GM13976 (cell line): ENCODE data around the gene RFX2.
"Not testable (repeated sequence)": the region's sequence is repeated elsewhere in the genome, so short reads cannot be mapped to it uniquely, and the experiment has no call there.

Source experiments
- DNase-seq: peaks from one replicate; pipeline ENCODE4 v3.0.0; 2012; ENCODE audit warnings: low spot score
- in situ Hi-C: fragments of 300-500 bp; cut with MboI; formaldehyde crosslinking; loops from one replicate; pipeline ENCODE4 v1.12.0; 2022; ENCODE audit warnings: low sequenced_read_pairs, mixed read lengths, inconsistent platforms; ENCODE audit not compliant: unreplicated experiment
- TF ChIP-seq, protein P1 (sequence below): IDR thresholded peaks from 2 replicates; pipeline ENCODE4 v1.5.1; 2012; ENCODE audit warnings: borderline replicate concordance, mild to moderate bottlenecking; ENCODE audit not compliant: insufficient read depth; ENCODE audit errors: extremely low read depth, missing control alignments, control extremely low read depth

The RFX2 gene

DNA sequence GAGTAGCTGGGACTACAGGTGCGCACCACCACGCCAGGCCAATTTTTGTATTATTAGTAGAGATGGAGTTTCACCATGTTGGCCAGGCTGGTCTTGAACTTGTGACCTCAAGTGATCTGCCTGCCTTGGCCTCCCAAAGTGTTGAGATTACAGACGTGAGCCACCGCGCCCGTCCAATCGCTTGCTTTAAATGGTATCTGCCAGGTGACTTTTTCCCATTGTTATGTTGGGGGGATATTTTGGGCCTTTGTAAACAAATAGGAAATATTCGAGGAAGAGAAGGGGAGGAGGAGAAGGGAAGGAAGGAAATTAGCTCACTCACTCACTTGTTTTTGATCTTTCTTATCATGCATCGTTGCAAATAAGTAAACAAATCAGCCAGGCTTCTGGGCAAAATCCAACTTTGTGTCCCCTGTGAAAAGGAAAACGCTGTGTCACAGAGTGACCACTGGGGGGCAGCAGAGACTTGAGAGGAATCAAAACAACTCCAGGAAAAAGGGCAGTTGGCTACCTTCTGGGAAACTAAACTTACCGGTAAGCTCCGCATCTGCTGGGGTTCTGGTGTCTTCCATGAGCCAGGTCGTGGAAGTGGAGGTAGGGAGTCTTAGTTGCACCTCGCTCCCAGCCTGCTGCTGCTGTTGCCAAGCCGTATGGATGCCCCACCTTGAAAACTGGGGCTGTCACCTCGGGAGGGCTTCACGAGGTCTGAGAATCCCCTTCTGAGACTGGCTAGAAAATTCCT is 123.1 kb downstream of the RFX2 start:
- in situ Hi-C loops = no loop called here
- peak; percentile 80 for DNase-seq
- TF ChIP-seq, protein P1, sequence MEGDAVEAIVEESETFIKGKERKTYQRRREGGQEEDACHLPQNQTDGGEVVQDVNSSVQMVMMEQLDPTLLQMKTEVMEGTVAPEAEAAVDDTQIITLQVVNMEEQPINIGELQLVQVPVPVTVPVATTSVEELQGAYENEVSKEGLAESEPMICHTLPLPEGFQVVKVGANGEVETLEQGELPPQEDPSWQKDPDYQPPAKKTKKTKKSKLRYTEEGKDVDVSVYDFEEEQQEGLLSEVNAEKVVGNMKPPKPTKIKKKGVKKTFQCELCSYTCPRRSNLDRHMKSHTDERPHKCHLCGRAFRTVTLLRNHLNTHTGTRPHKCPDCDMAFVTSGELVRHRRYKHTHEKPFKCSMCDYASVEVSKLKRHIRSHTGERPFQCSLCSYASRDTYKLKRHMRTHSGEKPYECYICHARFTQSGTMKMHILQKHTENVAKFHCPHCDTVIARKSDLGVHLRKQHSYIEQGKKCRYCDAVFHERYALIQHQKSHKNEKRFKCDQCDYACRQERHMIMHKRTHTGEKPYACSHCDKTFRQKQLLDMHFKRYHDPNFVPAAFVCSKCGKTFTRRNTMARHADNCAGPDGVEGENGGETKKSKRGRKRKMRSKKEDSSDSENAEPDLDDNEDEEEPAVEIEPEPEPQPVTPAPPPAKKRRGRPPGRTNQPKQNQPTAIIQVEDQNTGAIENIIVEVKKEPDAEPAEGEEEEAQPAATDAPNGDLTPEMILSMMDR = peak; percentile 90

DNA sequence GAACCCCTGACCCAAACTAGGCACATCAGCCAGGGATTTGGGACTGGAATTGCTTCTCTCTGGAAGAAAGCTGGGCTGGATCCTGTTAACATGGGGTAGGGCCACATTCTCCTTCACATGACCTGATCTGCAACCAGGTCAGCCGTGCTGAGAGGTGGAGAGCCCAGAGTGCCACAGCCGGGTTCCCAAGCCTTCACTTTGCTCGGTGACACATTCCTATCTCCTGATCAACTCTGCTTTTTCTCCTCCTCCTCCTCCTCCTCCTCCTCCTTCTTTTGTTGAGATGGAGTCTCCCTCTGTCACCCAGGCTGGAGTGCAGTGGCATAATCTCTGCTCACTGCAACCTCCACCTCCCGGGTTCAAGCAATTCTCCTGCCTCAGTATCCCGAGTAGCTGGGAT is 124.5 kb downstream of the RFX2 start:
- DNase-seq, in situ Hi-C loops: not testable (repeated sequence)

DNA sequence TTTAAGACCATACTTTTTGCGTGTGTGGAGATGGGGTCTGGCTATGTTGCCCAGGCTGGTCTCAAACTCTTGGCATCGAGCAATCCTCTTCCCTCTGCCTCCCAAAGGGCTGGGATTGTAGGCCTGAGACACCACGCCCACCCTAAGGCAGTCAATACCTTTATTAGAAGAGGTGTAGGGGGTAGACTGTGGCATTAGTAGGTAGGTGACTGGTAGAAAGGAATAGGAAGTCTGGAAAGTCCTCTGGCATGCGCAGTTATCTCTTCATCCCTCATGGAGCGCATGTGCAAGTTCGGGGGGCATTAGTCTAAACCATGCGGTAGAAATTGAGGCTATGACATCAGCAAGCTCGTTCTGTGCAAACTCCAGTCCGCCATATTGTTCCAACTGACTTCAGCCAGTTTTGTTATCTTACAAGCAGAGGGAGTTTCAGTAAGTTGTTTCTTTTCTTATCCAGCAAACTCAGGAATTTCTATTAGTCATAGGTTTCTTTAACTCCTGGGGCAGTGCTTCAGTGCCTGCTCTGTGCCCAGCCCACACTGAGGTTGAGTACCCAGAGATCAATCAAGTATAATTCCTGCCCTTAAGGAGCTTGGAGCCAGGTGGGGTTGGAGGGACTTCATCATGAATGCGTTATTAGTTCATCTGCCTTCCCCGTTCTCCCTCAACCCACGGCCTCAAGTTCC is 125.1 kb downstream of the RFX2 start:
- DNase-seq = no peak
- TF ChIP-seq, protein P1 = no peak
- in situ Hi-C loops = no loop called here

DNA sequence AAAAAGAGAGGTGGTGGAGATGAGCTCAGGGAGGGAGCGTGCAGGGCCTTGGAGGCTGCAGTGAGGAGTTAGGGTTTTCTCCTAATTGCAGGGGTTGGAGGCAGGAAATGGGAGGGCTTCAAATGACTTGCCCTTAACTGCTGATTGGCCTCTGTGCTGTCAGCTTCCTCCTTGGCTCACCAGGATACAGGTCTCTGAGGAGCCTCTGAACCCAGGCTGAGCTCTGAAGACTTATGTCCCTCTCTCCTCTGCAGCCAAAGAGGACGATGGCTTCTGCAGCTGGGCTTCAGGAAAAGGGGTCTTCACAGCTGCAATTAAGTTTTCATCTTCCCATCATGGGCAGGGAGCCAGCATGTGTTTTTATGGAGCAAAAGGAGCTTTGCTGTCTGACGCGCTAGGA is 125.7 kb downstream of the RFX2 start:
- no peak for DNase-seq
- TF ChIP-seq, protein P1 = no peak
- in situ Hi-C loops = no loop called here

DNA sequence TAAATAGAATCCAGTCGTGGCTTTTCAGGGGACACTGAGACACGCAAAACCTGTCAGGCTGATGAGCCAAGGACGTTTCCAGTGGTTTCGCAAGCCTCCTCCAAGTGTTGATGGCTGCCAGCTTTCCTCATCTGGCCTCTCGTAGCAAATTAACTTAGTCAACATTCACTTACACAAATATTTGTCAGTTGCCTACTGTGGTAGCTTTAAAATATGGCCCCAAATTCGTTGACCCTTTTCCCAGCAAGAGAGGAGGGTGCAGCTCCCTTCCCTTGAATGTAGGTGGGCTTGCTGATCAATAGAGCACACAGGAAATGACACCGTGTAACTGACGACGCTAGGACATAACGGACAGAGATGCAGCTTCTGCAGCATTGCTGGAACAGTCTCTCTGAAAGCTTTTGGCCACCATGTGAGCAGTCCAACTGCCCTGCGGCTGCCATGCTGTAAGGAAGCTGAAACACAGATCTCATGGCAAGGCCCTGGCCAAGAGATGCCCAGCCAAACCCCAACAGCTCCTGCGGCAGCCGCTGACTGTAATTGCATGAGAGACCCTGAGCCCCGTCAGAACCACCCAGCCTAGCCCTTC is 126.8 kb downstream of the RFX2 start:
- TF ChIP-seq, protein P1 = no peak
- DNase-seq = no peak
- in situ Hi-C loops = no loop called here

DNA sequence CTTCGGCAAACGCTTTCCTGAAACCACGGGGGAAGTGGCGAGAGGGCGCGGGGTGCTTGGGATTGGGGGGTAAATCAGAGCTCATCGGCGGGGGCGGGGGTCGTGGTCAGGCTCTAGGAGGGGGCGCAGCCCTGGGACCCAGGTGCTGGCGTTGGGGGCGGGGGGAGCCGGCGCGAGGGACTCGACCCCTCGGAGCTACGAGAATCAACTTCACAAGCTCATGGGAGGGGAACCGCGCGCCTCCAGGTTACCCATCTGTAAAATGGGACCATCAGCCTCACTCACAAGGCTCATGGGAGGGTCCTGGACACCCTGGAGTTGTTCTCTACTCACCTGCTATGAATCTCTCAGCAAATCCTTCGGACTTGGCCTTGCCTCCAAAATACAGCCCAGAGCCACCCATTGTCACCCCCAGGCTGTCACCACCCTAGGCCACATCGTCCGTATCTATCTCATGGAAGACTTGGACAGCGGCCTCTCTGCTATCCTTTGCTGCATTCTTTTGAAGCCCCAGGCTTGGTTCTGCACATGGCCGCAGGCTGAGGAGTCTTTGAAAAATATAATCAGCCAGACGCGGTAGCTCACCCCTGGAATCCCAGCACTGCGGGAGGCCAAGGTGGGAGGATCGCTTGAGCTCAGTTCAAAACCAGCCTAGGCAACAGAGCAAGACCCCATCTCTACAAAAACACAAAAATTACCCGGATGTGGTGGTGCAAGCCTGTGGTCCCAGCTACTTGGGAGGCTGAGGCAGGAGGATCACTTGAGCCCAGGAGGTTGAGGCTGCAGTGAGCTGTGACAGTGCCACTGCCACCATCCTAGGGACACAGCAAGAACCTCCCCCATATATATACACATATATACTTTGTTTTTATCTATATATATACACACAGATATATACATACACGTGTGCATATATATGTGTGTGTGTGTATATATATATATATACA is 131.4 kb downstream of the RFX2 start:
- DNase-seq = no peak
- in situ Hi-C loops = no loop called here
- TF ChIP-seq, protein P1 = no peak
